HepG2 (cell line): ENCODE results near the gene C1RL. TPM values are rescaled to one million over a fixed set of nuclear protein-coding genes. Genes with fewer than 3 reads are reported as not detected.

ENCODE experiments used
- GMEB2 ChIP-seq: IDR thresholded peaks from 2 replicates; pipeline ENCODE4 v1.6.1; 2016; ENCODE audit warnings: missing biosample characterization, missing genetic modification reagents, low read depth
- GTF3A ChIP-seq: sonication (generic); formaldehyde crosslinking; conservative IDR thresholded peaks from 2 replicates; pipeline ENCODE4 v1.4.0; 2020; ENCODE audit warnings: mild to moderate bottlenecking, missing genetic modification reagents
- KDM5B ChIP-seq: sonication (generic); formaldehyde crosslinking; IDR thresholded peaks from 2 replicates; pipeline ENCODE4 v1.4.0; 2020; ENCODE audit warnings: missing genetic modification reagents, mild to moderate bottlenecking, borderline replicate concordance
- NCOA1 ChIP-seq: sonication (generic); formaldehyde crosslinking; IDR thresholded peaks from 2 replicates; pipeline ENCODE4 v1.9.0; 2021; ENCODE audit warnings: missing genetic modification reagents
- POLR2AphosphoS2 ChIP-seq: IDR thresholded peaks from 2 replicates; pipeline ENCODE4 v1.6.1; 2011; ENCODE audit warnings: low read depth, low read length, improper control_type of control experiment
- SP140L ChIP-seq: sonication (generic); formaldehyde crosslinking; IDR thresholded peaks from 2 replicates; pipeline ENCODE4 v1.4.0; 2020; ENCODE audit warnings: missing genetic modification reagents, borderline replicate concordance
- ZBTB44 ChIP-seq: sonication (generic); formaldehyde crosslinking; IDR thresholded peaks from 2 replicates; pipeline ENCODE4 v1.4.0; 2020; ENCODE audit warnings: missing genetic modification reagents
- ZNF18 ChIP-seq: sonication (generic); formaldehyde crosslinking; IDR thresholded peaks from 2 replicates; pipeline ENCODE4 v1.8.0; 2022; ENCODE audit warnings: mild to moderate bottlenecking, missing genetic modification reagents; ENCODE audit not compliant: insufficient replicate concordance
- ZNF251 ChIP-seq: sonication (generic); formaldehyde crosslinking; IDR thresholded peaks from 2 replicates; pipeline ENCODE4 v1.9.0; 2021; ENCODE audit warnings: mild to moderate bottlenecking, missing genetic modification reagents
- ZNF326 ChIP-seq: sonication (generic); formaldehyde crosslinking; IDR thresholded peaks from 2 replicates; pipeline ENCODE4 v1.4.0; 2020; ENCODE audit warnings: missing genetic modification reagents, borderline replicate concordance
- polyA plus RNA-seq, 8 experiments: library from polyadenylated mRNA; depleted of rRNA in 3 of 8; stranded (reverse) in 7 of 8; unstranded in 1 of 8; fragments of >200 nt; fragmentation: Illumina TruSeq in 4 of 8; extraction: Trizol in 4 of 8; gene quantifications; 2 replicates each; pipeline versions ENCODE4 v1.2.1 to v1.2.3, GENCODE V29; 2011 to 2016; ENCODE audit warnings: low read depth in 4 of 8, missing spikeins in 1 of 8, mixed read lengths in 1 of 8; ENCODE audit not compliant: insufficient read depth in 1 of 8
- total RNA-seq, 5 experiments: library from RNA; depleted of rRNA; stranded (reverse); fragments of >200 nt; fragmentation: Illumina TruSeq; extraction: Trizol; gene quantifications; 2 replicates each; pipeline ENCODE4 v1.2.3, GENCODE V29; 2016; ENCODE audit warnings: low read depth in 1 of 5
- TF ChIP-seq, protein P1 (sequence below), 2 experiments: sonication (generic) in 1 of 2; formaldehyde crosslinking in 1 of 2; IDR thresholded peaks; 2 replicates each; pipeline versions ENCODE4 v1.6.1 to v1.9.0; 2014 to 2022; ENCODE audit warnings: antibody characterized with exemption in 1 of 2, borderline replicate concordance in 1 of 2, inconsistent platforms in 1 of 2, low read depth in 1 of 2, missing genetic modification reagents in 1 of 2
- TF ChIP-seq, protein P2 (sequence below): sonication (generic); formaldehyde crosslinking; IDR thresholded peaks from 2 replicates; pipeline ENCODE4 v1.4.0; 2020; ENCODE audit warnings: missing genetic modification reagents, mild to moderate bottlenecking, borderline replicate concordance

C1RL gene
- total and polyA plus RNA-seq, 2 of the 13 experiments (the other 11 are each of a cell fraction or from before 2014, with no cell fraction given), result 28.9 to 53.1 TPM

GRCh38 chr12:7060353-7060954 lies 48.6 kb downstream of the C1RL start, which contains the start of gene C1S (continued):
- TF ChIP-seq ZNF18 (CRISPR knock-in tag) (no peak), GTF3A (no peak), POLR2AphosphoS2 (no peak), ZNF251 (CRISPR knock-in tag) (no peak), ZBTB44 (CRISPR knock-in tag) (no peak), GMEB2 (CRISPR knock-in tag) (no peak), NCOA1 (CRISPR knock-in tag) (no peak), ZNF326 (CRISPR knock-in tag) (no peak), SP140L (no peak), KDM5B (CRISPR knock-in tag) (no peak)
- TF ChIP-seq, protein P1, sequence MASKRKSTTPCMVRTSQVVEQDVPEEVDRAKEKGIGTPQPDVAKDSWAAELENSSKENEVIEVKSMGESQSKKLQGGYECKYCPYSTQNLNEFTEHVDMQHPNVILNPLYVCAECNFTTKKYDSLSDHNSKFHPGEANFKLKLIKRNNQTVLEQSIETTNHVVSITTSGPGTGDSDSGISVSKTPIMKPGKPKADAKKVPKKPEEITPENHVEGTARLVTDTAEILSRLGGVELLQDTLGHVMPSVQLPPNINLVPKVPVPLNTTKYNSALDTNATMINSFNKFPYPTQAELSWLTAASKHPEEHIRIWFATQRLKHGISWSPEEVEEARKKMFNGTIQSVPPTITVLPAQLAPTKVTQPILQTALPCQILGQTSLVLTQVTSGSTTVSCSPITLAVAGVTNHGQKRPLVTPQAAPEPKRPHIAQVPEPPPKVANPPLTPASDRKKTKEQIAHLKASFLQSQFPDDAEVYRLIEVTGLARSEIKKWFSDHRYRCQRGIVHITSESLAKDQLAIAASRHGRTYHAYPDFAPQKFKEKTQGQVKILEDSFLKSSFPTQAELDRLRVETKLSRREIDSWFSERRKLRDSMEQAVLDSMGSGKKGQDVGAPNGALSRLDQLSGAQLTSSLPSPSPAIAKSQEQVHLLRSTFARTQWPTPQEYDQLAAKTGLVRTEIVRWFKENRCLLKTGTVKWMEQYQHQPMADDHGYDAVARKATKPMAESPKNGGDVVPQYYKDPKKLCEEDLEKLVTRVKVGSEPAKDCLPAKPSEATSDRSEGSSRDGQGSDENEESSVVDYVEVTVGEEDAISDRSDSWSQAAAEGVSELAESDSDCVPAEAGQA (IDR thresholded peaks at IDR 0.05; ENCODE audit: low read depth), result no peak
- TF ChIP-seq, protein P1 (CRISPR knock-in tag; IDR thresholded peaks at IDR 0.05; ENCODE audit: borderline replicate concordance), result no peak
- TF ChIP-seq, protein P2, sequence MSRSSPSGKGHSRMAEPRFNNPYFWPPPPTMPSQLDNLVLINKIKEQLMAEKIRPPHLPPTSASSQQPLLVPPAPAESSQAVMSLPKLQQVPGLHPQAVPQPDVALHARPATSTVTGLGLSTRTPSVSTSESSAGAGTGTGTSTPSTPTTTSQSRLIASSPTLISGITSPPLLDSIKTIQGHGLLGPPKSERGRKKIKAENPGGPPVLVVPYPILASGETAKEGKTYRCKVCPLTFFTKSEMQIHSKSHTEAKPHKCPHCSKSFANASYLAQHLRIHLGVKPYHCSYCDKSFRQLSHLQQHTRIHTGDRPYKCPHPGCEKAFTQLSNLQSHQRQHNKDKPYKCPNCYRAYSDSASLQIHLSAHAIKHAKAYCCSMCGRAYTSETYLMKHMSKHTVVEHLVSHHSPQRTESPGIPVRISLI (CRISPR knock-in tag), result no peak
